ENCODE results near the gene HRH4. TPM values are rescaled to one million over a fixed set of nuclear protein-coding genes. Genes with fewer than 3 reads are reported as not detected.

HRH4 gene
- total RNA-seq, result under 0.01 and 0.28 TPM in 2 replicates

GRCh38 chr18:24460388-24460787 lies at the start of gene HRH4:
TSS of gene HRH4 (plus strand) at chr18:24460637. CDS start at chr18:24460729, 92 bp downstream.

GRCh38 chr18:24426398-24427294 lies 33.8 kb upstream of the HRH4 start, which contains the start of gene IMPACT:
TSS of gene IMPACT (plus strand) at chr18:24426670. CDS start at chr18:24426757, 87 bp downstream.

Other genes with a start within 250 kb of the HRH4 start
- gene OSBPL1A, start 62.8 kb upstream of the HRH4 start, total RNA-seq, result 17.1 and 35.2 TPM in 2 replicates
- gene IMPACT, start 34.0 kb upstream of the HRH4 start, total RNA-seq, result 28.2 and 36.4 TPM in 2 replicates

All from regular cardiac myocyte (primary cell).